ENCODE data around the gene DACT1. TPM values are rescaled to one million over a fixed set of nuclear protein-coding genes. Genes with fewer than 3 reads are reported as not detected.

Gene DACT1
- total and polyA plus RNA-seq, 2 donors from 2014 or later = 2.1 to 18.6 TPM

GRCh38 chr14:58639198-58639565, 1.4 kb downstream of the DACT1 start:
- DNase-seq (no peak), FAIRE-seq (no peak)
- H3K9me3 ChIP-seq (ENCODE audit: control insufficient read depth in 2 of 3, insufficient read depth in 1 of 3, low read length in 3 of 3) = no peaks in the 10 kb centered on the region
- H3K4me3 ChIP-seq (ENCODE audit: low read length in 3 of 3) = peak overlapping the region; percentile 52 to 65 (median 57)
- peaks cover 0 to 4% (median 0%) of the 10 kb centered on the region in 3 donors for H3K36me3 ChIP-seq (ENCODE audit: control insufficient read depth in 2 of 3, insufficient read depth in 3 of 3, low read length in 3 of 3)
- H3K4me1 ChIP-seq (ENCODE audit: control insufficient read depth in 2 of 3, insufficient read depth in 2 of 3, low read depth in 1 of 3, low read length in 3 of 3) = peaks cover 3 to 10% (median 10%) of the 10 kb centered on the region in 3 donors
- intact Hi-C loops (cut with DNase I) = no loop called here
- no peaks in the 10 kb centered on the region for H3K27me3 ChIP-seq (ENCODE audit: control insufficient read depth, insufficient read depth, low read length)
- H3K27ac ChIP-seq (ENCODE audit: low read depth in 2 of 2, low read length in 2 of 2) = no peak overlapping the region
- H3K9ac ChIP-seq (ENCODE audit: low read length in 3 of 3) = peak overlapping the region; percentile 52 to 78 (median 55)
- TF ChIP-seq, protein P1, sequence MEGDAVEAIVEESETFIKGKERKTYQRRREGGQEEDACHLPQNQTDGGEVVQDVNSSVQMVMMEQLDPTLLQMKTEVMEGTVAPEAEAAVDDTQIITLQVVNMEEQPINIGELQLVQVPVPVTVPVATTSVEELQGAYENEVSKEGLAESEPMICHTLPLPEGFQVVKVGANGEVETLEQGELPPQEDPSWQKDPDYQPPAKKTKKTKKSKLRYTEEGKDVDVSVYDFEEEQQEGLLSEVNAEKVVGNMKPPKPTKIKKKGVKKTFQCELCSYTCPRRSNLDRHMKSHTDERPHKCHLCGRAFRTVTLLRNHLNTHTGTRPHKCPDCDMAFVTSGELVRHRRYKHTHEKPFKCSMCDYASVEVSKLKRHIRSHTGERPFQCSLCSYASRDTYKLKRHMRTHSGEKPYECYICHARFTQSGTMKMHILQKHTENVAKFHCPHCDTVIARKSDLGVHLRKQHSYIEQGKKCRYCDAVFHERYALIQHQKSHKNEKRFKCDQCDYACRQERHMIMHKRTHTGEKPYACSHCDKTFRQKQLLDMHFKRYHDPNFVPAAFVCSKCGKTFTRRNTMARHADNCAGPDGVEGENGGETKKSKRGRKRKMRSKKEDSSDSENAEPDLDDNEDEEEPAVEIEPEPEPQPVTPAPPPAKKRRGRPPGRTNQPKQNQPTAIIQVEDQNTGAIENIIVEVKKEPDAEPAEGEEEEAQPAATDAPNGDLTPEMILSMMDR (IDR thresholded peaks at IDR 0.05; ENCODE audit: borderline replicate concordance, extremely low read depth, insufficient read depth) = no peak

DNA sequence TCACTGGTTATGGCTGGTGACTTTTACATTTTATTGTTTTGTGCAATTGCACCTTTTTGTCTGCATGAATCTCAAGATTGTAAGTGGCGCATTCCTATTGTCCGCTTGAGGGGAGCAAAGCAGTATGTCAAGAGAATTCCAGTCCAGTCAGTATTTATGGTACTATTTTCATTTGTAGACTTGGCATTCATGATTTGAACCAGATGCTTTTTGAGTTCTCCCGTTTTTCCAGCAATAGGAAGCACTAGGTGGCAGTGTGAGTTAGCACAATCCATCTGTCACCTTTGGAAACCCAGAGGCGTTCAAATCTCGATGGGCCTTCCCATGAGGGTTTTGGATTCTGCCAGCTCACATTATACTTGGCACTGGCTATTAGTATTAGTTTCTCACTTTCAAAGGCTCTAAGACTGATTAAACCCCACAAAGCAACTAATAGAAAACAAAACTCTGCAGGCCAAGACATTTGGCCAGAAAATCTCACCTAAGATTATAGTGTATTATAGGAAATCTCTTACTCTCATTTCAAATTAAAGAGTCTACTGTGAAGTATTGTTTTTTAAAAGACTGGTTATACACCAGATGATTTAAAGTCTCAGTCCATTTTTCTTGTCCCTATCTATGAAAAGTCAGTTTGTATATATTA, 2.2 kb downstream of the DACT1 start:
- FAIRE-seq = no peak
- peak overlapping the region in 2 of 3 donors; percentile 30 to 78 for H3K9ac ChIP-seq (ENCODE audit: low read length in 3 of 3)
- TF ChIP-seq, protein P1 (IDR thresholded peaks at IDR 0.05; ENCODE audit: borderline replicate concordance, extremely low read depth, insufficient read depth) = peak; percentile 72

DNA sequence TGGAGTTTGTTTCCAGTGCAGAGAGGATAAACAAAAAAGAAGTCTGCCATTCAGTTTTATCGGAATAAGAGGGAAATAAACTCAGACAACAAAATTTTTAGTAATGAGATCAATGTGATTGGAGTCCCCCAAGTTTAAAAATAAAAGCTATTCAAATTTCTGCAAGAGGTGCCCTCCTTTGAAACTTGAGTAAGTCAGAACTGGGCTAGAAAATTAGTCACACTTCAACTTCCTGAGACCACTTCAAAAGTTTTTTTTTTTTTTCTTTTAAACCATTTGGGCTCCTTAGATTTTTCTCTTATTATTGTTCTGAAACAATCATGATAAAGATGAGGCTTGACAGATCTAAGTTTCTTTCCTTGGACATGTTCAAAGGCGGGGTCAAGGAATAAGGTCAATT, 3.2 kb downstream of the DACT1 start:
- no peak overlapping the region for H3K9ac ChIP-seq (ENCODE audit: low read length in 3 of 3)
- FAIRE-seq = no peak

More for the DNA sequence above, 2.2 kb downstream of the DACT1 start:
- peaks cover 3 to 10% (median 10%) of the 10 kb centered on the region in 3 donors for H3K4me1 ChIP-seq (ENCODE audit: control insufficient read depth in 2 of 3, insufficient read depth in 2 of 3, low read depth in 1 of 3, low read length in 3 of 3)
- intact Hi-C loops (cut with DNase I) = loop anchor here (10.0 kb wide), 1 partner anchor 395 kb away; no protein-coding TSS in a partner anchor
- no peaks in the 10 kb centered on the region for H3K9me3 ChIP-seq (ENCODE audit: control insufficient read depth in 2 of 3, insufficient read depth in 1 of 3, low read length in 3 of 3)
- no peaks in the 10 kb centered on the region for H3K27me3 ChIP-seq (ENCODE audit: control insufficient read depth, insufficient read depth, low read length)
- DNase-seq = peak in 4 of 5 donors; percentile 63 to 94 (median 82)
- H3K36me3 ChIP-seq (ENCODE audit: control insufficient read depth in 2 of 3, insufficient read depth in 3 of 3, low read length in 3 of 3) = peaks cover 0 to 4% (median 0%) of the 10 kb centered on the region in 3 donors
- H3K4me3 ChIP-seq (ENCODE audit: low read length in 3 of 3) = peak overlapping the region; percentile 52 to 65 (median 57)
- no peak overlapping the region for H3K27ac ChIP-seq (ENCODE audit: low read depth in 2 of 2, low read length in 2 of 2)

More for the DNA sequence above, 3.2 kb downstream of the DACT1 start:
- Histone ChIP-seq H3K9me3 (ENCODE audit: control insufficient read depth in 2 of 3, insufficient read depth in 1 of 3, low read length in 3 of 3) (no peaks in the 10 kb centered on the region), H3K27ac (ENCODE audit: low read depth in 2 of 2, low read length in 2 of 2) (no peak overlapping the region), H3K4me1 (ENCODE audit: control insufficient read depth in 2 of 3, insufficient read depth in 2 of 3, low read depth in 1 of 3, low read length in 3 of 3) (peaks cover 0 to 10% (median 10%) of the 10 kb centered on the region in 3 donors), H3K4me3 (ENCODE audit: low read length in 3 of 3) (peak overlapping the region in 1 of 3 donors; percentile 13), H3K27me3 (ENCODE audit: control insufficient read depth, insufficient read depth, low read length) (no peaks in the 10 kb centered on the region), H3K36me3 (ENCODE audit: control insufficient read depth in 2 of 3, insufficient read depth in 3 of 3, low read length in 3 of 3) (peaks cover 0 to 6% (median 6%) of the 10 kb centered on the region in 3 donors)
- no peak for DNase-seq
- TF ChIP-seq, protein P1 (IDR thresholded peaks at IDR 0.05; ENCODE audit: borderline replicate concordance, extremely low read depth, insufficient read depth) = no peak
- intact Hi-C loops (cut with DNase I) = loop anchor here (10.0 kb wide), 1 partner anchor 394 kb away; no protein-coding TSS in a partner anchor

All from kidney (tissue), 14 donors.